ENCODE data around the gene CTCFL. TPM values are rescaled to one million over a fixed set of nuclear protein-coding genes. Genes with fewer than 3 reads are reported as not detected.
A peak's percentile ranks its signal among the peaks of the same experiment; 100 is the strongest.
"Not testable (repeated sequence)": the region's sequence is repeated elsewhere in the genome, so short reads cannot be mapped to it uniquely, and the experiment has no call there.

The CTCFL gene
- total RNA-seq, 2 experiments from 2014 or later: 0.63 TPM; not detected in 1

- peak overlapping the region; percentile 99 for H3K27ac ChIP-seq (ENCODE audit: low read depth, low read length, poor library complexity, severe bottlenecking)
- H3K4me3 ChIP-seq (ENCODE audit: low read depth, low read length, poor library complexity, severe bottlenecking): peak overlapping the region; percentile 59
- H3K9me2 ChIP-seq (ENCODE audit: insufficient read depth, low read length): no peaks in the 10 kb centered on the region
- DNase-seq (ENCODE audit: low spot score): no peak
- POLR2A ChIA-PET: interaction anchor here (1.0 to 7.1 kb wide), 10 partner anchors 7 to 87 kb away, joined by 3 to 92 read pairs (median 11); partner anchors contain the start of gene RBM38
- intact Hi-C loops (cut with micrococcal nuclease; ENCODE audit: unreplicated experiment): loop anchor here (1.0 kb wide), 1 partner anchor 9 kb away; no protein-coding TSS in a partner anchor
- CTCF ChIA-PET (ENCODE audit: unreplicated experiment): interaction anchor here (0.6 to 2.3 kb wide), 7 partner anchors 8 to 90 kb away, joined by 3 to 7 read pairs (median 7); no protein-coding TSS in a partner anchor
- H3K79me2 ChIP-seq (ENCODE audit: insufficient read depth, low read depth, low read length): peaks cover 6% of the 10 kb centered on the region; the same call in 1 of the 2 replicates
- BruUV-seq (replicated peaks): no TSS peak
- peak overlapping the region; percentile 98 for H3K4me2 ChIP-seq (ENCODE audit: low read length)
- TF ChIP-seq EZH2phosphoT487 (IDR thresholded peaks at IDR 0.05; ENCODE audit: borderline replicate concordance, low read depth, low read length) (no peak), CTCF (conservative IDR thresholded peaks at IDR 0.05; ENCODE audit: low read length) (no peak)
- H4K20me1 ChIP-seq (ENCODE audit: insufficient read depth, low read length): no peaks in the 10 kb centered on the region
- peaks cover 6% of the 10 kb centered on the region; the same call in 1 of the 2 replicates for H3K36me3 ChIP-seq (ENCODE audit: insufficient read depth, low read length)
- peaks cover 7% of the 10 kb centered on the region; the same call in 1 of the 2 replicates for H3K9me3 ChIP-seq (ENCODE audit: low read length)
- H2AFZ ChIP-seq (ENCODE audit: low read length): peak overlapping the region; percentile 4; the same call in 1 of the 2 replicates
- H3K4me1 ChIP-seq (ENCODE audit: insufficient read depth, low read length, poor library complexity, severe bottlenecking): peaks cover 99% of the 10 kb centered on the region
These were observed 50.7 kb downstream of the CTCFL start for GRCh38 chr20:57474205-57474604.

- Histone ChIP-seq H4K20me1 (ENCODE audit: insufficient read depth, low read length) (no peaks in the 10 kb centered on the region), H3K4me3 (ENCODE audit: low read depth, low read length, poor library complexity, severe bottlenecking) (peak overlapping the region; percentile 59), H3K36me3 (ENCODE audit: insufficient read depth, low read length) (peaks cover 6% of the 10 kb centered on the region; the same call in 1 of the 2 replicates), H3K9me2 (ENCODE audit: insufficient read depth, low read length) (no peaks in the 10 kb centered on the region), H3K4me1 (ENCODE audit: insufficient read depth, low read length, poor library complexity, severe bottlenecking) (peaks cover 99% of the 10 kb centered on the region), H2AFZ (ENCODE audit: low read length) (peak overlapping the region; percentile 12; the same call in 1 of the 2 replicates), H3K27ac (ENCODE audit: low read depth, low read length, poor library complexity, severe bottlenecking) (peak overlapping the region; percentile 99), H3K9me3 (ENCODE audit: low read length) (peaks cover 7% of the 10 kb centered on the region; the same call in 1 of the 2 replicates), H3K4me2 (ENCODE audit: low read length) (peak overlapping the region; percentile 98), H3K79me2 (ENCODE audit: insufficient read depth, low read depth, low read length) (peaks cover 6% of the 10 kb centered on the region; the same call in 1 of the 2 replicates)
- intact Hi-C loops (cut with micrococcal nuclease; ENCODE audit: unreplicated experiment): loop anchor here (1.0 kb wide), 1 partner anchor 10 kb away; no protein-coding TSS in a partner anchor
- peak; percentile 93 for DNase-seq (ENCODE audit: low spot score)
- ChIA-PET CTCF (ENCODE audit: unreplicated experiment) (interaction anchor here (0.7 to 2.3 kb wide), 9 partner anchors 8 to 145 kb away, joined by 3 to 7 read pairs (median 6); no protein-coding TSS in a partner anchor), POLR2A (interaction anchor here (0.5 to 7.1 kb wide), 15 partner anchors 8 to 1005 kb away, joined by 3 to 92 read pairs (median 9); partner anchors contain the start of gene RBM38)
- BruUV-seq (replicated peaks): no TSS peak
- no peak for TF ChIP-seq EZH2phosphoT487 (IDR thresholded peaks at IDR 0.05; ENCODE audit: borderline replicate concordance, low read depth, low read length)
- peak; percentile 69 for TF ChIP-seq CTCF (conservative IDR thresholded peaks at IDR 0.05; ENCODE audit: low read length)
These were observed 51.5 kb downstream of the CTCFL start for GRCh38 chr20:57473246-57474048.

- H3K79me2 ChIP-seq (ENCODE audit: insufficient read depth, low read depth, low read length); H3K9me2 ChIP-seq (ENCODE audit: insufficient read depth, low read length); intact Hi-C loops (cut with micrococcal nuclease; ENCODE audit: unreplicated experiment); H3K4me3 ChIP-seq (ENCODE audit: low read depth, low read length, poor library complexity, severe bottlenecking); H3K36me3 ChIP-seq (ENCODE audit: insufficient read depth, low read length); H4K20me1 ChIP-seq (ENCODE audit: insufficient read depth, low read length); H3K9me3 ChIP-seq (ENCODE audit: low read length); H2AFZ ChIP-seq (ENCODE audit: low read length); DNase-seq (ENCODE audit: low spot score); BruUV-seq (replicated peaks): not testable (repeated sequence)
- Histone ChIP-seq H3K27ac (ENCODE audit: low read depth, low read length, poor library complexity, severe bottlenecking) (peak overlapping the region; percentile 99), H3K4me2 (ENCODE audit: low read length) (peak overlapping the region; percentile 98), H3K4me1 (ENCODE audit: insufficient read depth, low read length, poor library complexity, severe bottlenecking) (peaks cover 99% of the 10 kb centered on the region)
- CTCF ChIA-PET (ENCODE audit: unreplicated experiment): interaction anchor here (0.7 to 2.3 kb wide), 4 partner anchors 21 to 80 kb away, joined by 3 to 7 read pairs (median 5); no protein-coding TSS in a partner anchor
- POLR2A ChIA-PET: interaction anchor here (0.6 to 7.1 kb wide), 10 partner anchors 8 to 82 kb away, joined by 3 to 92 read pairs (median 10); partner anchors contain the start of gene RBM38
These were observed 52.5 kb downstream of the CTCFL start for GRCh38 chr20:57472474-57472873.

All from OCI-LY7 (cell line).